KMS-11 (cell line): ENCODE measurements around the gene LMX1A.

Experiments
- H2AFZ ChIP-seq: fragments of 200-600 bp; sonication (generic); 2 replicates; pipeline ENCODE4 v1.6.1; 2016; ENCODE audit warnings: antibody characterized with exemption, mixed run types, low read depth
- H3K27ac ChIP-seq: fragments of 200-600 bp; sonication (generic); 2 replicates; pipeline ENCODE4 v1.6.1; 2016; ENCODE audit warnings: mild to moderate bottlenecking, mixed run types
- H3K27me3 ChIP-seq: fragments of 200-600 bp; sonication (generic); 2 replicates; pipeline ENCODE4 v1.6.1; 2017; ENCODE audit warnings: mild to moderate bottlenecking, low read depth, mixed run types, moderate library complexity; ENCODE audit not compliant: insufficient read depth
- H3K36me3 ChIP-seq: fragments of 200-600 bp; sonication (generic); 2 replicates; pipeline ENCODE4 v1.6.1; 2017; ENCODE audit warnings: mild to moderate bottlenecking, mixed run types; ENCODE audit not compliant: insufficient read depth
- H3K4me1 ChIP-seq: fragments of 200-600 bp; sonication (generic); 2 replicates; pipeline ENCODE4 v1.6.1; 2016; ENCODE audit warnings: mild to moderate bottlenecking, low read depth, mixed run types; ENCODE audit not compliant: poor library complexity, severe bottlenecking
- H3K4me2 ChIP-seq: fragments of 200-600 bp; sonication (generic); 2 replicates; pipeline ENCODE4 v1.7.0; 2016; ENCODE audit warnings: mild to moderate bottlenecking, mixed run types
- H3K4me3 ChIP-seq: fragments of 200-600 bp; sonication (generic); IDR thresholded peaks from 2 replicates; pipeline ENCODE4 v1.6.1; 2017; ENCODE audit warnings: low read depth, low read length, mixed read lengths; ENCODE audit not compliant: insufficient read depth
- H3K79me2 ChIP-seq: fragments of 200-600 bp; sonication (generic); 2 replicates; pipeline ENCODE4 v1.6.1; 2016; ENCODE audit warnings: low read depth, mixed run types; ENCODE audit not compliant: insufficient read depth
- H3K9ac ChIP-seq: fragments of 200-600 bp; sonication (generic); 2 replicates; pipeline ENCODE4 v1.6.1; 2016; ENCODE audit warnings: mild to moderate bottlenecking, mixed run types
- H4K20me1 ChIP-seq: fragments of 200-600 bp; sonication (generic); 2 replicates; pipeline ENCODE4 v1.6.1; 2016; ENCODE audit warnings: mild to moderate bottlenecking, mixed run types; ENCODE audit not compliant: insufficient read depth
- TF ChIP-seq, protein P1 (sequence below): fragments of 200-600 bp; sonication (generic); conservative IDR thresholded peaks from 2 replicates; pipeline ENCODE4 v1.6.1; 2017; ENCODE audit warnings: low read depth, mild to moderate bottlenecking, antibody characterized with exemption, low read length, moderate library complexity, mixed read lengths

LMX1A gene

DNA sequence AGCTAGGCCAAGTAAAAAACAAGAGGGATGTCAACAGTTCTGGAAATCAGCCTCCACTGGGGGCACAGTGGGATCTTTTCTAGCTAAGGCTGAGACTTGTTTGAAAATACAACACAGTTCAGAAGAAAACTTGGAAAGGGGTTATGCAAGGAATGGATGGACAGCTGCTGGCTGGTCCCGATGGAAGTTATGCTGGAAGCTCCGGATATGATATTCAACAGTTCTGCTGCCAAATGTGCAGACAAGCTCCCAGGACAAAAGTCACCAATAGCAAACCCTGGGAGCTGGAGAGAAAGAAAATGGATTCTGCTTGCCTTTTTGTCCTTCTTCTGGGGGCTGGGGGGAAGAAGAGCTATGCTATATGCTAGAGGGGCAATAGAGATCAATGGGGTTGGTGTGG, 14.3 kb downstream of the LMX1A start:
- Histone ChIP-seq H4K20me1 (no peaks in the 10 kb centered on the region), H3K27me3 (no peaks in the 10 kb centered on the region), H3K4me1 (no peaks in the 10 kb centered on the region), H3K79me2 (no peaks in the 10 kb centered on the region), H3K27ac (no peak overlapping the region), H3K9ac (no peak overlapping the region), H3K4me3 (no peak overlapping the region), H2AFZ (no peak overlapping the region), H3K4me2 (no peak overlapping the region), H3K36me3 (no peaks in the 10 kb centered on the region)
- TF ChIP-seq, protein P1, sequence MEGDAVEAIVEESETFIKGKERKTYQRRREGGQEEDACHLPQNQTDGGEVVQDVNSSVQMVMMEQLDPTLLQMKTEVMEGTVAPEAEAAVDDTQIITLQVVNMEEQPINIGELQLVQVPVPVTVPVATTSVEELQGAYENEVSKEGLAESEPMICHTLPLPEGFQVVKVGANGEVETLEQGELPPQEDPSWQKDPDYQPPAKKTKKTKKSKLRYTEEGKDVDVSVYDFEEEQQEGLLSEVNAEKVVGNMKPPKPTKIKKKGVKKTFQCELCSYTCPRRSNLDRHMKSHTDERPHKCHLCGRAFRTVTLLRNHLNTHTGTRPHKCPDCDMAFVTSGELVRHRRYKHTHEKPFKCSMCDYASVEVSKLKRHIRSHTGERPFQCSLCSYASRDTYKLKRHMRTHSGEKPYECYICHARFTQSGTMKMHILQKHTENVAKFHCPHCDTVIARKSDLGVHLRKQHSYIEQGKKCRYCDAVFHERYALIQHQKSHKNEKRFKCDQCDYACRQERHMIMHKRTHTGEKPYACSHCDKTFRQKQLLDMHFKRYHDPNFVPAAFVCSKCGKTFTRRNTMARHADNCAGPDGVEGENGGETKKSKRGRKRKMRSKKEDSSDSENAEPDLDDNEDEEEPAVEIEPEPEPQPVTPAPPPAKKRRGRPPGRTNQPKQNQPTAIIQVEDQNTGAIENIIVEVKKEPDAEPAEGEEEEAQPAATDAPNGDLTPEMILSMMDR: no peak

GRCh38 chr1:165339164-165339563, 17.4 kb downstream of the LMX1A start:
- Histone ChIP-seq H3K9ac (no peak overlapping the region), H3K27me3 (no peaks in the 10 kb centered on the region), H3K27ac (no peak overlapping the region), H3K36me3 (no peaks in the 10 kb centered on the region), H2AFZ (no peak overlapping the region), H3K4me2 (no peak overlapping the region), H3K4me3 (no peak overlapping the region), H3K4me1 (no peaks in the 10 kb centered on the region), H3K79me2 (no peaks in the 10 kb centered on the region), H4K20me1 (no peaks in the 10 kb centered on the region)
- TF ChIP-seq, protein P1: no peak

DNA sequence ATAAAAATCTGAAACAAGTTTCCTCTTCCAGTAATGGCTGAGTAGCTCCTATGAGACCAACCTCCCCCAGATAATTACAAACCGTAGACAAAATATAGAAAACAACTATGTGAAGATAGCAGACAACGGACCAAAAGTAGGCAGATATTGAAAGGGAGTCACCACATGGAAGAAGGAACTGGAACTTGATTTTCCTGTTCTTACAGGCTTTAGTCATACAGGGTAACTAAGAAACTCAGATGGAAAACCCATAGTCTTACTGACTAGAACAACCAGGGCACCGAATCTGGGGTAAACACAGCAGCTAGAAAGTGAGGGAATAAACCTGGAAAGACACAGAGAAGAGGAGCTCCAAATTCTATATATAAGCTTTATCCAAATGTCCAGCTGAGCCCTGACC, 26.0 kb downstream of the LMX1A start:
- TF ChIP-seq, protein P1: no peak
- H3K27ac ChIP-seq: no peak overlapping the region
- H3K4me2 ChIP-seq: no peak overlapping the region
- H3K27me3 ChIP-seq: no peaks in the 10 kb centered on the region
- no peak overlapping the region for H2AFZ ChIP-seq
- no peaks in the 10 kb centered on the region for H3K79me2 ChIP-seq
- no peak overlapping the region for H3K4me3 ChIP-seq
- no peaks in the 10 kb centered on the region for H3K4me1 ChIP-seq
- no peak overlapping the region for H3K9ac ChIP-seq
- H4K20me1 ChIP-seq: no peaks in the 10 kb centered on the region
- no peaks in the 10 kb centered on the region for H3K36me3 ChIP-seq

- H3K79me2 ChIP-seq: no peaks in the 10 kb centered on the region
- H3K27ac ChIP-seq: no peak overlapping the region
- H3K9ac ChIP-seq: no peak overlapping the region
- H3K27me3 ChIP-seq: no peaks in the 10 kb centered on the region
- no peak overlapping the region for H3K4me3 ChIP-seq
- no peak overlapping the region for H2AFZ ChIP-seq
- H3K36me3 ChIP-seq: no peaks in the 10 kb centered on the region
- H3K4me1 ChIP-seq: no peaks in the 10 kb centered on the region
- TF ChIP-seq, protein P1: no peak
- no peak overlapping the region for H3K4me2 ChIP-seq
- H4K20me1 ChIP-seq: no peaks in the 10 kb centered on the region
Measured at GRCh38 chr1:165329104-165329503, 27.4 kb downstream of the LMX1A start.
